ENCODE data around the gene MOGAT2.

Gene MOGAT2

DNA sequence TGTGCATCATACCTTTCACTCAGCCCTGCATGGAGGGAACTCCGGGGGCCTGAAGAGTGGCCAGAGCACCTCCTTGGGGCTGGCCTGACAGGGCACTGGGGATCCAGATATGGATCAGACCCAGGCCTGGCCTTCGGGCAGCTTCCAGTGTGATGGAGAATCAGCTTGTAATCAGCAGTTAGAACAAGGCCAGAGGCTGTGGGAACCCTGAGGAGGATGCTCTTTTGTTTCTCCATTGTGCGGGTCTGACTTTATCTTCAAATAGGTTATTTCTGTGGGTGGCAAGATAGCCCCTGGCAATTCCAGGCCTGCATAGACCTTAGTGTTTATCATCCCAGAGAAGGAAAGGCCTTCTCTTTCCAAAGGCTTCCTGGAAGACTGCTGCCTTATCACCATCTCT lies 63.2 kb downstream of the MOGAT2 start:
- Histone ChIP-seq H2AFZ (ENCODE audit: low read depth, low read length, severe bottlenecking) (no peak overlapping the region), H3F3A (ENCODE audit: insufficient read depth) (no peaks in the 10 kb centered on the region), H3K27ac (ENCODE audit: low read depth, low read length) (no peak overlapping the region), H3K4me3 (ENCODE audit: insufficient read depth, low read length, poor library complexity, severe bottlenecking) (no peak overlapping the region), H3K4me2 (ENCODE audit: low read depth, low read length, poor library complexity, severe bottlenecking) (no peak overlapping the region), H3K79me2 (ENCODE audit: insufficient read depth, low read length) (no peaks in the 10 kb centered on the region), H4K20me1 (ENCODE audit: low read depth, low read length) (no peaks in the 10 kb centered on the region), H3K27me3 (ENCODE audit: low read length) (no peaks in the 10 kb centered on the region), H3K9ac (ENCODE audit: low read length) (no peak overlapping the region), H3K9me3 (ENCODE audit: insufficient read depth, low read length) (no peaks in the 10 kb centered on the region), H3K9me2 (replicated peaks; ENCODE audit: insufficient read depth, low read length) (no peaks in the 10 kb centered on the region), H3K36me3 (ENCODE audit: low read length) (no peaks in the 10 kb centered on the region)
- TF ChIP-seq, protein P1, sequence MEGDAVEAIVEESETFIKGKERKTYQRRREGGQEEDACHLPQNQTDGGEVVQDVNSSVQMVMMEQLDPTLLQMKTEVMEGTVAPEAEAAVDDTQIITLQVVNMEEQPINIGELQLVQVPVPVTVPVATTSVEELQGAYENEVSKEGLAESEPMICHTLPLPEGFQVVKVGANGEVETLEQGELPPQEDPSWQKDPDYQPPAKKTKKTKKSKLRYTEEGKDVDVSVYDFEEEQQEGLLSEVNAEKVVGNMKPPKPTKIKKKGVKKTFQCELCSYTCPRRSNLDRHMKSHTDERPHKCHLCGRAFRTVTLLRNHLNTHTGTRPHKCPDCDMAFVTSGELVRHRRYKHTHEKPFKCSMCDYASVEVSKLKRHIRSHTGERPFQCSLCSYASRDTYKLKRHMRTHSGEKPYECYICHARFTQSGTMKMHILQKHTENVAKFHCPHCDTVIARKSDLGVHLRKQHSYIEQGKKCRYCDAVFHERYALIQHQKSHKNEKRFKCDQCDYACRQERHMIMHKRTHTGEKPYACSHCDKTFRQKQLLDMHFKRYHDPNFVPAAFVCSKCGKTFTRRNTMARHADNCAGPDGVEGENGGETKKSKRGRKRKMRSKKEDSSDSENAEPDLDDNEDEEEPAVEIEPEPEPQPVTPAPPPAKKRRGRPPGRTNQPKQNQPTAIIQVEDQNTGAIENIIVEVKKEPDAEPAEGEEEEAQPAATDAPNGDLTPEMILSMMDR (IDR thresholded peaks at IDR 0.05; ENCODE audit: insufficient read depth, low read length, poor library complexity, severe bottlenecking), result no peak
- TF ChIP-seq EZH2phosphoT487 (conservative IDR thresholded peaks at IDR 0.05; ENCODE audit: low read length), result no peak

DNA sequence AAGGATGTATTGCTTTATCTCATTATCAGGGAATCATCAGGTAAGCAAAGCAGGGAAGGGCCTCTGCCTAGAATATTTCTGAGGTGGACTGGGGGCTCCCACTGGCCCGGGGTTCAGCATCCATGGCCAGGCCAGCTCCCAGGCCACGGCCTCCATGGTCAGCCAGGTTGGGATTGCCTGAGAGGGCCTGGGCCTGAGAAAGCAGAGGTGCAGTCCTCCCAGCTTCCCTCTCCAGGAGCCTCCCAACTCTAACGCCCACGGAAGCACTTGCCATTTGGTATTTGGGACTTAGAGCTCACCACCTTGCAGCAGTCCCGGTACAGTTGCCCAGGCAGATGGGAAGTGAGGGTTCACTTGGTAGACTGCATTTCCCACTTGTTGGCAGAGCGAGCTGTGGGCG lies 63.7 kb downstream of the MOGAT2 start:
- H4K20me1 ChIP-seq (ENCODE audit: low read depth, low read length), result no peaks in the 10 kb centered on the region
- no peaks in the 10 kb centered on the region for H3K27me3 ChIP-seq (ENCODE audit: low read length)
- H3K9me2 ChIP-seq (replicated peaks; ENCODE audit: insufficient read depth, low read length), result no peaks in the 10 kb centered on the region
- H3K79me2 ChIP-seq (ENCODE audit: insufficient read depth, low read length), result no peaks in the 10 kb centered on the region
- H3K9me3 ChIP-seq (ENCODE audit: insufficient read depth, low read length), result no peaks in the 10 kb centered on the region
- H3K27ac ChIP-seq (ENCODE audit: low read depth, low read length), result no peak overlapping the region
- H3K4me2 ChIP-seq (ENCODE audit: low read depth, low read length, poor library complexity, severe bottlenecking), result no peak overlapping the region
- H3F3A ChIP-seq (ENCODE audit: insufficient read depth), result no peaks in the 10 kb centered on the region
- H3K9ac ChIP-seq (ENCODE audit: low read length), result no peak overlapping the region
- H3K36me3 ChIP-seq (ENCODE audit: low read length), result no peaks in the 10 kb centered on the region
- H3K4me3 ChIP-seq (ENCODE audit: insufficient read depth, low read length, poor library complexity, severe bottlenecking), result no peak overlapping the region
- no peak for TF ChIP-seq EZH2phosphoT487 (conservative IDR thresholded peaks at IDR 0.05; ENCODE audit: low read length)
- TF ChIP-seq, protein P1 (IDR thresholded peaks at IDR 0.05; ENCODE audit: insufficient read depth, low read length, poor library complexity, severe bottlenecking), result no peak
- H2AFZ ChIP-seq (ENCODE audit: low read depth, low read length, severe bottlenecking), result no peak overlapping the region

DNA sequence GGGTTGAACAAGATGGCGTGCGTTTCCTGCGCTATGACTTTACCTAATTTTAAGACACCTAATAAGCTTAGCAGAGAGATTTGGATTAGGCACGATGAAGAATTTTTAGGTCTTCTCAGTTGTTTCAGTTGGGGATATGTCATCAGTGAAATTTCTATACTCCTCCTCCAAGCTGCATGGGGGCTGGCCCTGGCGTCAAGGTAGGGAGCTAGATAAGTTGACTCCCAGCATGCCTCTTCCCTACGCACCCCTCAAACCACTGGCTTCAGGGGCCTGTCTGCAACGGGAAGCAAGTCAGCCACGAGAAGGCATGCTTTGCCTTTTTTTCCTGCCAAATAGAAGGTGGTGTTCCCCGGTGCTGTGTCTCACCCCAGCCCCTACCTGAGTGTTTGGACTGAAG lies 64.2 kb downstream of the MOGAT2 start:
- H3K4me2 ChIP-seq (ENCODE audit: low read depth, low read length, poor library complexity, severe bottlenecking), result no peak overlapping the region
- H3K27me3 ChIP-seq (ENCODE audit: low read length), result no peaks in the 10 kb centered on the region
- no peaks in the 10 kb centered on the region for H3K36me3 ChIP-seq (ENCODE audit: low read length)
- no peaks in the 10 kb centered on the region for H4K20me1 ChIP-seq (ENCODE audit: low read depth, low read length)
- no peaks in the 10 kb centered on the region for H3F3A ChIP-seq (ENCODE audit: insufficient read depth)
- no peaks in the 10 kb centered on the region for H3K9me2 ChIP-seq (replicated peaks; ENCODE audit: insufficient read depth, low read length)
- no peak overlapping the region for H2AFZ ChIP-seq (ENCODE audit: low read depth, low read length, severe bottlenecking)
- H3K79me2 ChIP-seq (ENCODE audit: insufficient read depth, low read length), result no peaks in the 10 kb centered on the region
- H3K9ac ChIP-seq (ENCODE audit: low read length), result no peak overlapping the region
- no peaks in the 10 kb centered on the region for H3K9me3 ChIP-seq (ENCODE audit: insufficient read depth, low read length)
- TF ChIP-seq, protein P1 (IDR thresholded peaks at IDR 0.05; ENCODE audit: insufficient read depth, low read length, poor library complexity, severe bottlenecking), result no peak
- no peak for TF ChIP-seq EZH2phosphoT487 (conservative IDR thresholded peaks at IDR 0.05; ENCODE audit: low read length)
- no peak overlapping the region for H3K4me3 ChIP-seq (ENCODE audit: insufficient read depth, low read length, poor library complexity, severe bottlenecking)
- no peak overlapping the region for H3K27ac ChIP-seq (ENCODE audit: low read depth, low read length)

Measured in SU-DHL-6 (cell line).